SIG-M5 (cell line): ENCODE results near the gene PTOV1.
"Not testable (repeated sequence)": the region's sequence is repeated elsewhere in the genome, so short reads cannot be mapped to it uniquely, and the experiment has no call there.

Experiments used
- DNase-seq: peaks from one replicate; lab custom pipeline; 2025; lab: John Stamatoyannopoulos, UW

Gene PTOV1

DNA sequence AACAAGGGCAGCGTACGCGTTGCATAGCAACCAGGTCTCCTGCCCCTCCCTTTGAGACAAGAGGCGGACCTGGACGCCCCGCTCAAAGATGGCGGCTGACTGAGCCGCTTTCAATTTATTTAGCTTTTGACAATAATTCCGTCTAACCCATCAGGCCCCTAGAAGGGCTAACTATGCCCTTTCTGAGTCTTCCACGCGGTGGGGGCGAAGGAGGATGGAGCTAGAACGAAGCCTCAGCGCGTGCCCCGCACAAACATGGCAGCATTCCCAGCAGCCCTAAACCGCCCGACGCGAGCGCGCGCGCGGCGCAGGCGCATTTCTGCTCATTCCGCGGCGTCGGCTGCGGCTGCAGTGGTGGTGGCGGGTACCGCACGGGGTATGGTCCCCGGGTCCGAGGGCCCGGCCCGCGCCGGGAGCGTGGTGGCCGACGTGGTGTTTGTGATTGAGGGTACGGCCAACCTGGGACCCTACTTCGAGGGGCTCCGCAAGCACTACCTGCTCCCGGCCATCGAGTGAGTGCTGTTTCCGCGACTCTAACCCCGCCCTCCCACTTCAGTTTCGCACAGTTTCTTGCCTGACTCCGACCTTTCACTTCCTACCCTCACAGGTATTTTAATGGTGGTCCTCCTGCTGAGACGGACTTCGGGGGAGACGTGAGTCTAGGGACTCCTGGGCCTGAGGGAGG is 32.9 kb upstream of the PTOV1 start, which contains the start of gene MED25:
Gene MED25 (plus strand): TSS at position 326 of the 685 bp plus-strand sequence. CDS start 53 bp downstream, at position 379.
- no peak for DNase-seq

DNA sequence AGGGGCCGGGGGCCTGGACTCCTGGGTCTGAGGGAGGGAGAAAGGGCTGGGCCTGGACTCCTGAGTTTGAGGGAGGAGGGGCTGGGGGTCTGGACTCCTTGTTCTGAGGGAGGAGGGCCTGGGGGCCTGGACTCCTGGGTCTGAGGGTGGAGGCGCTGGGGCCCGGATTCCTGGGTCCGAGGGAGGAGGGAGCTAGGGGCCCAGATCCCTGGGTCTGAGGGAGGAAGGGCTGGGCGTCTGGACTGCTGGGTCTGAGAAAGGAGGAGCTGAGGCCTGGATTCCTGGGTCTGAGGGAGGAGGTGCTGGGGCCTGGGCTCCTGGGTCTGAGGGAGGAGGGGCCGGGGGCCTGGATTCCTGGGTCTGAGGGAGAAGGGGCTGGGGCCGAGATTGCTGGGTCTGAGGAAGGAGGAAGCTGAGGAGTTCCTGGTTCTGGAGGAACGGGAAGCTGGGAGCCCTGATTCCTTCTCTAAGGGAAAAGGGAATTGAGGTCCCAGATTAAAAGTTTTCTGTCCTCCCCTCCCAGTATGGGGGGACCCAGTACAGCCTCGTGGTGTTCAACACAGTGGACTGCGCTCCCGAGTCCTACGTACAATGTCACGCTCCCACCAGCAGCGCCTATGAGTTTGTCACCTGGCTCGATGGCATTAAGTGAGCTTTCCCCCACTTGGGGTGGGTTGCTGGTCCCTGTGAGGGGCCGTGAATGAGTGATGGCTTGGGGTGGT is 32.1 kb upstream of the PTOV1 start:
- no peak for DNase-seq

DNA sequence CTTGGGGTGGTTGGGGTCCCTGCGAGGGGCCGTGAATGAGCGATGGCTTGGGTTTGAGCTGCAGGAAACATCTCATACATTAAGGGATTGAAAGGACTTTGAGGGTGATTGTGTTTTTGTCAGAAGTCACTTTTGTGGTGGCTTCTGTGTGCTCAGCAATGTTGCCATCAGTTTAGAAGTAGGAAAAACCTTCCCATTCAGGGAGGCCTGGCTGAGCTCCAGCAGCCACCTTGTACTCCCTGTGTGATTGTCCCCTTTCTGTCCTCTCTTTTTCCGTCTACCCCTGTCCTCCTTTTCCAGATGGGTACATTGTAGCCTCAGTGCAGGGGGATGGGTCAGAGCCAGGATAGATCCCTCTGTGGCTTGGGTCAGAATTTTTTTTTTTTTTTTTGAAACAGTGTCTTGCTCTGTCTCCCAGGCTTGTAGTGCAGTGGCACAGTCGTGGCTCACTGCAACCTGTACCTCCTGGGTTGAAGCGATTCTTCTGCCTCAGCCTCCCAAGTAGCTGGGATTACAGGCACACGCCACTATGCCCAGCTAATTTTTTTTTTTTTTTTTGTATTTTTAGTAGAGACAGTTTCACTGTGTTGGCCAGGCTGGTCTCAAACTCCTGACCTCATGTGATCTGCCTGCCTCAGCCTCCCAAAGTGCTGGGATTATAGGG is 31.4 kb upstream of the PTOV1 start:
- DNase-seq: not testable (repeated sequence)

DNA sequence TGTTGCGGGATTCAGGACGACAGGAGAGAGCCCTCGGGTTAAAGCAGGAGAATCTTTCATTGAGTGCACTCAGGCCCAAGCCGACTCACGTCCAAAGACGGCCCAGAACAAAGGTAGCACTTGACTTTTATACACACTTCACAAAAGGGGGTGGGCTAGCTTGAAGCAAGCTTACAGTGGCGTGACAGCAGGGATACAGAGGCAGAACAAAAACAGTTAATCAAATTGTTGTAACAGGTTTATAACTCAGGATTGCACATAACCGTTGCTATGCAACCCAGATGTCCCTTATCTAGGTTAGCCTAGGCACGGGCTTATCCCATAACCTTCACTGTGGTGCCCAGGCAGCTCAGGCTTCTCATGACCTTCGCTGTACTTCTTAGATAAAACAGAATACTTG is 30.8 kb upstream of the PTOV1 start:
- DNase-seq: no peak

DNA sequence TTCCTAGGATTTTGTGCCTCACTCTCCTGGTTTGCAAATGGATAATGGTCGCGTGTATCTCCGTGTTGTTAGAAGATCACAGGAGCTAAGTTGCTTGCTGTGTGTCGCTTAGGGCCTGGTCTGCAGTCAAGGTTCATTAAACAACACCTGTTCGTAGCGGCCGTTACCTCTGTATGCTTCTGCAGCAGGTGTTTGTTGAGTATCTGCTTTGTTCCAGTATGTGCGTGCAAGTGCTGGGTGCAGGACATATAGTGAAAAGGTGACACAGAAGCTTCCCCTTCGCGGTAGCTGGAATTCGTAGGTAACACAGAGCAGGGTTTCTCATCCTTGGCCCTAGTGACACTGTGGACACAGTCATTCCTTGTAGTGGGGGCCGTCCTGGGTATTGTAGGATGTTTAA is 27.5 kb upstream of the PTOV1 start:
- DNase-seq: no peak

DNA sequence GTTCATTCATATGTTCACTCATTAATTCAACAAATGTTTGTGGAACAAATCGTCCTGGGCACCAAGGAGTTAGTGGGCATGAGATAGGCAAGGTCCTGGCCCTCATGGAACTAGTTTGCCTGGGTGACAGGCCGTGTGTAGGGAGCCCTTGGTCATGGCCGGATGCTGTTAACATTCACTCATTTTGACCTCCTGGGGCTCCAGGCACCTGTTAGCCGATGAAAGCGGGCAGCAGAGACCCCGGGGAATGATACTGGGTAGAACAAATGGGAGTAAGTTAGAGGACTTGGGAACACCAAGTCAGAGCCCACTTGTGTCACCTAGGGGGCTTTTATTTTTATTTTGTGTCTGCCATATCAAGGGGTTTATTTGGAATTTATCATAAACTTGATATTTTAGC is 26.3 kb upstream of the PTOV1 start:
- DNase-seq: no peak

DNA sequence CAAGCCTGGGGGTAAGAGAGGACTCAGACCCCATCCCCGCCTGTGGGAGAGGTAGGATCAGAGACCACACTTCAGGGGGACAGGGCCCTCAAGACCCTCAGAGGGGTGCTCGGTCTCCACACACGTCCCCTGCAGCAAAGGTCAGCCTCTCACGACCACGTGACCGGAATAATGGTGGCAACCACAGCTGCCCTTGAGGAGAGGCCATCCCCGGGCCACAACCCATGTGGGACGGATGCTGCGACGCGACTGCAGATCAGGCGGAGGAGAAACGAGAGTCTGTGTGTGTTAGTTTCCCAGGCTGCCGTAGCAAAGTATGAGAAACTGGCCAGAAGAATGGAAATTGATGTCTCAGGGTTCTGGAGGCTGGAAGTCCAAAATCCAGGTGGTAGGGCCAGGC is 23.9 kb upstream of the PTOV1 start:
- DNase-seq: no peak

DNA sequence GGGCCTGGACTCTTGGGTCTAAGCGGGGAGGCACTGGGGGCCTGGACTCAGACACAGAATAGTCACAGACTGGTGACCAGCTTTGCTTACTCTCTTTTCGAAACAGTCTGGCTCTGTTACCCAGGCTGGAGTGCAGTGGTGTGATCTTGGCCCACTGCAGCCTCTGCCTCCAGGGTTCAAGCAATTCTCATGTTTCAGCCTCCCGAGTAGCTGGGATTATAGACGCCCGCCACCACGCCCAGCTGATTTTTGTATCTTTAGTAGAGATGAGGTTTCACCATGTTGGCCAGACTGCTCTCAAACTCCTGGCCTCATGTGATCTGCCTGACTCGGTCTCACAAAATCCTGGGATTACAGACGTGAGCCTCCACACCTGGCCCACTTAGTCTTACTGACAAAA is 21.8 kb upstream of the PTOV1 start:
- no peak for DNase-seq

DNA sequence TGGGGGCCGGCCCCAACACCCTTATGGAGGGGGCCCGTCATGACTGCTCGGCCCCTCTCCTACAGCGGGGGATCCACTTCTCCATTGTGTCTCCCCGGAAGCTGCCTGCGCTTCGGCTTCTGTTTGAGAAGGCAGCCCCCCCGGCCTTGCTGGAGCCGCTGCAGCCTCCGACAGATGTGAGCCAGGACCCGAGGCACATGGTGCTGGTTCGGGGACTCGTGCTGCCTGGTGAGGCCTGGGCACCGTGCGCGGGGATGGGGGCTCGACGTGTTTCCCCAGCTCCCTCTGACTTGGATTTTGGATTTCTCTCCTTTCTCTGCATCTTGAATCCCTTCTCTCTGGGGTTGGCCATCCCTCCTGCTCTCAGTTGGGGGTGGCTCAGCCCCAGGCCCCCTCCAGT is 21.2 kb upstream of the PTOV1 start:
- DNase-seq: no peak

DNA sequence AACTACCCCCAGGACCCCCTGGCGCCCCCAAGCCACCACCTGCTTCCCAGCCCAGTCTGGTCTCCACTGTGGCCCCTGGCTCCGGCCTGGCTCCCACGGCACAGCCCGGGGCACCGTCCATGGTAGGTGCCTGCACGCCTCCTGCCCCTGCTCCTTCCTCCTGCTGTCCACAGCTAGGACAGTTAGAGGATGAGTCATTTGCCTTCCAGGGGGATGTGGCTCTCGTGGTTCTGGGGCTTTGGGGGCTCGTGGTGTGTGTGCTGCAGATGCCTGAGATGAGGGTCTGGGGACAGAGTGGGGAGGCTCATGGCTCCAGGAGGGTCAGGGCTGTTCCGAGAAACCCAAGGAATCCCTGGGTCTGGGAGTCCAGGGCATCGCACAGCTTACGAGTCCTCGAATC is 20.2 kb upstream of the PTOV1 start:
- no peak for DNase-seq

DNA sequence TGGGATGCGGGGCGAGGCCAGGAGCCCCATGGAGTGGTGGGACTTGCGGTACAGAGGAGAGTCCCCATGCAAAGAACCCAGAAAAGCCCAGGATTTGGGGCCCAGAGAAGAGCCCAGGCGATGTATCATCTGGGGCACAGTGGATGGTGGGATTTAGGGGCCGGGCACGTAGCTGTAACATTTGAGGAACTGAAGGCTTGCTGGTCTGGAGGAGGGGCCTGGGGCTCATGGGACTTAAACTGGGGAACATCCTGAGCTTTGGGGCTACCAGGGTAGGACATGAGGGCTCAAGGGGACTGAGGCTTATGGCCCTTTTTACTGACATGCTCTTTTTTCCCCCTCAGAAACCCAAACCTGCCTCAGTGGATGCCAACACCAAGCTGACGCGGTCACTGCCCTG is 19.4 kb upstream of the PTOV1 start:
- no peak for DNase-seq

DNA sequence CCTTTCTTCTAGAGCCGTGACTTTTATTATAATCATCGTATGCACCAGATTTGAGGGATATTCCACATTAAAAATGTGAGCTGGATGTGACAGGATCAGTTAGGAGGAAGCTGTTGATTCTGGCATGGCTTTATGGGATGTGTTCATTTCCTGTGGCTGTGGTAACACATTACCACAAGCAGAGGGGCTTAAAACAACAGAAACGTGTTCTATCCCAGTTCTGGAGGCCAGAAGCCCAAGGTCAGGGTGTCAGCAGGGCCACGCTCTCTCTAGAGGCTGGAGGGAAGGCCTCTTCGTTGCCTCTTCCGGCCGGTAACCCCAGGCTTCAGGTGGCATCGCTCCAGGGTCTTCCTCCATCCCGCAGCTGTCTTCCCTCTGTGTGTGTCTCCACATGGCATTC is 18.4 kb upstream of the PTOV1 start:
- no peak for DNase-seq

DNA sequence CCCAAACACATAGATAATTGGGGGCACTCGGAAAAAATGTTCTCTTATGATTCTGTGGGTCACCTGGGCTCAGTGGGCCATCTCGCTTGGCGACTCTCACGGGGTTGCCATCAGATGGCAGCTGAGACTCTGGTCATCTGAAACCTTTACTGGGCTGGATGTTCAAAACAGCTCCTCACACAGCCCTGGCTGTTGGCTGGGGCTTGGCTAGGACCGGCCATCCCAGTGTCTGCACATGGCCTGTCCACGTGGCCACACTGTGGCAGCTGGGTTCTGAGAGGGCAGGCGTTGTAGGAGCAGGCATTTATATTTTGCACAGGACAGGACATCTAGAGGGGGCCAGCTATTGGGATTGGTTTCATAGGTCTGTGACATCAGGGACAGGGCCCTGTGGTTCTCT is 17.4 kb upstream of the PTOV1 start:
- DNase-seq: no peak

DNA sequence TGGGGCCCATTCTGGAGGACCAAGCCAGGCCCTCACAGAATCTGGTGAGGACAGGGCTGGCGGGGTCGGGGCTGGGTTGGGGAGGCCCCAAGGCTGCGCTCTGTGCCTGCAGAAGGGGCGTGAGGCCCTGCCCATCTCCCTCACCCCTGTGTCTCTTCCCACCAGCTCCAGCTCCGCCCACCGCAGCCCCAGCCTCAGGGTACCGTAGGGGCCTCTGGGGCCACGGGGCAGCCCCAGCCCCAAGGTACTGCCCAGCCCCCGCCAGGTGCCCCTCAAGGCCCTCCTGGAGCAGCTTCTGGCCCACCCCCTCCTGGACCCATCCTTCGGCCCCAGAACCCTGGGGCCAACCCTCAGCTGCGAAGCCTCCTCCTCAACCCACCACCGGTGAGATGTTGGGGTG is 15.4 kb upstream of the PTOV1 start:
- DNase-seq: no peak

DNA sequence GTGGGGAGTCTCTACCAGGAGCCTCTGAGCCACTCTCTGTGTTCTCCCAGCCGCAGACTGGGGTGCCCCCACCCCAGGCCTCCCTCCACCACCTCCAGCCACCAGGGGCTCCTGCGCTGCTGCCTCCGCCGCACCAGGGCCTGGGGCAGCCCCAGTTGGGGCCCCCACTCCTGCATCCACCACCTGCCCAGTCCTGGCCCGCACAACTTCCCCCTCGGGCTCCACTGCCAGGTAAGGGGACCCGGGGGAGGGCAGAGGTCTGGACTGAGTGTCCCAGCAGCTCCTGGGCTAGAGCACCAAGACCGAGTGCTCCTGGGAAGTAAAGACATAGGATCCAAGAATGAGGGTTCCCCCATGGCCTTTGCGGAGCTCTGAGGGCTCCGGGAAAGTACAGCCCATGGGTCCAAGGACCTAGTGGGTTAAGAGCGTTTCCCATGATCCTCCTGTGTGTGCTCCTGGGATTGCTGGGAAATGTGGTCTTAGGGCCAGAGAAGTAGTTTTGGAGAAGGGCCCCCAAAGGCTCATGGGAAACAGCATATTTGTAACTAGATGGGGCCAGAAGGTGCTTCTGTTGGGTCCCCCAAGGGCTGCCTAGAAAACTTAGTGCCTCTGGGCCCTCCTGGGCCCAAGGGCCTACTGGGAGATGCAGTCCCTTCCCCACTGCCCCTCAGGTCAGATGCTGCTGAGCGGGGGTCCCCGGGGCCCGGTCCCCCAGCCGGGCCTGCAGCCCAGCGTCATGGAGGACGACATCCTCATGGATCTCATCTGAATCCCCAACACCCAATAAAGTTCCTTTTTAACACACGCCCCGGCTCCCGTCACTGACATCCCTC is 14.6 kb upstream of the PTOV1 start:
- no peak for DNase-seq

DNA sequence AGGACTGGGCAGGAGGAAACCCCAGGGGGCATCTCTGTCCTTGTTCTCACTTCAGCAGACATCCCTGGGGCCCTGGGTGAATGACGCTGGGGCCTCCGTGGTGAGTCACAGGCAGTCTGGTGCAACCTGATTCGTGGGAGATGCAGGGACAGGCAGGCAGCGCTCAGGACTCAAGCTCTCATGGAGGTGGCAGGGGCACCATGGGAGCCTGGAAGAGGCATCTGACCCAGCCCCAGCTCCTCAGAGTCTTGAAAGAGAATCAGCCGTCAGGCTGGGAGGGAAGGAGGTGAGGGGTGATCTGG is 14.0 kb upstream of the PTOV1 start:
- no peak for DNase-seq

DNA sequence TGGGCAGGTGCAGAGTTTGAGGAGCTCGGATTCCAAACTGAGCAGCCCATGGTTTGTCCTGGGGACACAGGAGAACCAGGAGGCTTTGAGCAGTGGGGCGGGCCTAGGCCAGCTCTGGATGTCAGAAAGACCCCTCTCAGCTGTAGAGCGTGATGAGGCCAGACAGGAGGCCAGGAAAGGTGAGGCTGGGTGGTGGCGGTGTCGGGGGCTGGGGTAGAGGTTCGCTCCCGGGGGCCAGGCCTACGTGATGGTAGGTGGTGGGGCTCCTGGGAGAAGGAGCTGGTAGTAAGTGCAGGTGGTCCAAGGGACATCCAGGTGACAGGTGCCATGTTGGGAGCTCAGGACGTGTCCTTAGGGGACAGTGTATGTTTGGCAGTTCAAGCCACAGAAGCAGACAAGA is 13.5 kb upstream of the PTOV1 start:
- no peak for DNase-seq

DNA sequence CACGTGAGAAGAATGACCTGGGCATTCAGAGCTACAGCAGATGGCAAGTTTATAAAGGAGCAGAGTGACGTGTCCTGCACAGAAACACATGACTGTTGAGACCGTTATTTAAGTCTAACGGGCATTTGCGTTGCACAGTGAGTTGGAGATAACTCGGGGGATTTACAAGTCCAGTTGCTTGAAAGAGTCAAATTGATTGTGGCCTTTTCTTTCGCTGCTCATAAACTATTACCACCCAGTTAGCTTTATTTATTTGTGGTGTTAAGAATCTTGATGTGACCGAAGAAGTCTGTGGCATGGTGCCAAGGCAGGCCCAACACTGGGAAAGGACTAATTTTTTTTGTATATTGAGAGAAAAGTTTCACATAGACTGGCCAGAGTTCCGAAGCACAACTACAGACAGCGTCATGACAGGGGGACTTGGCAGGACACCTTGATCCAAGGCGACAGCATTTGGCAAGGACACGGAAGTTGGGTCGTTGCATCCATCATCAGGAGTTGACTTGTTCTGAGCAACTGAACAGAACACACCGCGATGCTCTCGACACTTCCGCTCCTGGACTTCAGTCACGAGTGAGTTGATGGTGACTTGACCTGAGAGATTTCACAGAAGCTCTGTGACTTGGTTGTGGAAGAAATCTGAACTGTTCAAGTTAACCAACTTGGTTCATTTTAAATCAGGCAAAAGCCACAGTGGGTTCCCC is 11.9 kb upstream of the PTOV1 start:
- DNase-seq: no peak

DNA sequence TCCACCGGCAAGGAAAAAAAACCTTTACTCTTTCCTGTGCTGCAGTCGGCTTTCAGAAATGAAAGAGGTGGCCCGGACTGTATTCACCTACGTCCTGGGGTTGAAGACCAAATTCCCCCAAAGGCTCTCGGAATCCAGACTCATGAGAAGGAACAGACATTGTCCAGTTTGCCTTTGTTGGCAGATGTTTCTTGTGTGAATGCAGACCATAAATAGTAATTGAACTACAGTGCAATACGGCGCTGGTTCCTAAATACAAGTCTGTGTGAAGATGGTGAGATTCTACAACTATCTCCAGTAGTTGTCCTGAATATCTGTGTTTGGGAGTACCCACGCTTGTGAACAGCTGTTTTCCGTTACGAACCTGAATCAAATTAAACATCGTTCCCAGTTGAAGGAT is 11.2 kb upstream of the PTOV1 start:
- DNase-seq: no peak

DNA sequence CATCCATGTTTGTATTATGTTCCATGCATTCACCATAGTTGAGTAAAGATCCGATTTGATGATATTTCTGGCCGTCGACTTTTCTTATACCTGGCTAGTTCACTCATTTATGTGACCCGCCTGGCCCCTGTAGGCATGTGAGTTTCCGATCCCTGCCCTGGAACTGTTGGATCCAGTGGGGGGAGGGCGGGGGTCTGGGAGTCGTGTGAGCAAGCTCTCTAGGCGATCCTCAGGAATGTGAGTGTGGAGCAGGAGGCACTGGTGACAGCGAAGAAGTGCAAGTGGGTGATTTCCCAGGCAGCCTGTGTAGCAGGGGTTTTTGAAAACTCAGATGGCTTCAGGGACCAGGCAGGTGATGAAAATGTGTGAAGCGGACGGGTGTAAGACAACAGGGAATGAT is 10.6 kb upstream of the PTOV1 start:
- no peak for DNase-seq

DNA sequence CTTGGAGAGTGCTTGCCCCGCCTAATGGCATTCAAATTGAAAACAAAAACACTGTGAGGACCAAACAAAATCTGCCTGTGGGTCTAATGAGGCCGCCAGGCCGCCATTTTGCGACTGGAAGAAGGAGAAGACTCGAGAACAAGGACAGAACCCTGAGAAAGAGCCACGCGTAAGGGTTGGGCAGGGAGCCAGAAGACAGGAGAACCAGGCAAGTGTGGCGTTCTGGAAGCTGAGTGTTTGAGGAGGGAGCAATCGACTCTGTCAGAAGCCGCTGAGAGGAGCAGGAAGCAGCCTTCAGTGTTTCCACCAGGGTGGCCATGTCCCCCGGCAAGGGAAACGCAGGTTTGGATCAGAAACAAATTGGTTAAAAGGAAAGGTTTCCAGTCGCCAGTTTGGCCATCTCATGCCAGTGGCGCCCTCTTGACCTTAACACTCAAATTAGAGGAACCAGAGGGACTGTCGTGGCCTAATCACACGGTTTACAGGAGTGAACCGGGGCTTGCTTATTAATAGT is 10.2 kb upstream of the PTOV1 start:
- DNase-seq: no peak

DNA sequence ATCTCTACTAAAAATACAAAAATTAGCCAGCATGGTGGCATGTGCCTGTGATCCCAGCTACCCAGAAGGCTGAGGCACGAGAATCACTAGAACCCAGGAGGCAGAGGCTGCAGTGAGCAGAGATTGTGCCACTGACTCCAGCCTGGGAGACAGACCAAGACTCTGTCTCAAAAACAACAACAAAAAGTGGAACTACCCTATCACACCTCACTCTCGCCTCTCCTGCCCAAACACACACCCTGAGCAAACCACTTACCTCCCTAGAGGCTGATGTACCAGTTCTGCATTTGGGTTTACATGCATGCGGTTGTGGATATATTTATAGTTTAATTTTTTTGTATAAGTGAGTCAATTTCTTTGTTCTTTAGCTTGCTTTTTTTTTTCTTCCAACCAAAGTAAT is 7.7 kb upstream of the PTOV1 start:
- no peak for DNase-seq
